OCI-LY7 (cell line): ENCODE results near the gene ITM2C.

Experiments used
- EZH2phosphoT487 ChIP-seq: fragments of 200-600 bp; sonication (generic); IDR thresholded peaks from 2 replicates; pipeline ENCODE4 v1.6.1; 2018; ENCODE audit warnings: low read depth, borderline replicate concordance, mild to moderate bottlenecking, mixed run types, antibody characterized with exemption, low read length, moderate library complexity, mixed read lengths
- TF ChIP-seq, protein P1 (sequence below): fragments of 200-600 bp; sonication (generic); conservative IDR thresholded peaks from 2 replicates; pipeline ENCODE4 v1.5.1; 2014; ENCODE audit warnings: mild to moderate bottlenecking, antibody characterized with exemption, low read length, moderate library complexity, mixed read lengths

DNA sequence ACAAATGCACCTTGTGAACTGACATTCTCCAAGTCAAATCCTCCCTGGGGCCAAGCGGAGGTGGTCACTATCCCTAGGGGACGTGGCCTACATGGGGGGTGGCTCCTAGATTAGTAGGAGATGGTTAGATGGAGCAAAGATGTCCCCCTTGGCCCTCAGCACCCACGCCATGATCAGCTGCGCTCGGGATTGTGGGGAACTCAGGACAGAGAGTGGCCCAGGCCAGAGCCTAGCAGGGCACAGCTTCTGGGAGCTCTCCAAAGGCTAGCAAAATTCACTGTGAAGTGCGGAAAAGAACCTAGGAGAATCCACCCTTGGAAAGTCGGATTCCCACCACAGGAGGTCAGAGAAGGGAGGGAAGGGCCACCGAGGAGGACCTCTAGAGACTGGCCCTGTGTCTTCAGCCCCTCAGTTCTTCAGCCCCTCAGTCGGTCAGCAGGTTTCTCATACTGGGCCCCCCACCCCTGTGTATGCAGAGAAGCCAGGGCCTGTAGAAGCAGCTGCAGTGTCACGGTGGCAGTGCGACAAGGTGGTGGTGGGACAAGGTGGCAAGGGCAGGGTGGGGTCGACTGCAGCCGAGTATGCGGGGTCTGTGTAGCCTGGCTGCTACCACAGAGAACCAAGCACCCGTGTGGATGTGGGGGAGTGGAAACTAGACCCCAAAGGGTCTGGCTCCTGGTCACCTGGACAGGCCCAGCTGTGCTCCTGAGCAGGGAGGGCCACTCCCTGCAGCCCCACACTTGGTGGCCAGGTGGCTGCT is 41.9 kb downstream of the ITM2C start:
- no peak for TF ChIP-seq EZH2phosphoT487
- TF ChIP-seq, protein P1, sequence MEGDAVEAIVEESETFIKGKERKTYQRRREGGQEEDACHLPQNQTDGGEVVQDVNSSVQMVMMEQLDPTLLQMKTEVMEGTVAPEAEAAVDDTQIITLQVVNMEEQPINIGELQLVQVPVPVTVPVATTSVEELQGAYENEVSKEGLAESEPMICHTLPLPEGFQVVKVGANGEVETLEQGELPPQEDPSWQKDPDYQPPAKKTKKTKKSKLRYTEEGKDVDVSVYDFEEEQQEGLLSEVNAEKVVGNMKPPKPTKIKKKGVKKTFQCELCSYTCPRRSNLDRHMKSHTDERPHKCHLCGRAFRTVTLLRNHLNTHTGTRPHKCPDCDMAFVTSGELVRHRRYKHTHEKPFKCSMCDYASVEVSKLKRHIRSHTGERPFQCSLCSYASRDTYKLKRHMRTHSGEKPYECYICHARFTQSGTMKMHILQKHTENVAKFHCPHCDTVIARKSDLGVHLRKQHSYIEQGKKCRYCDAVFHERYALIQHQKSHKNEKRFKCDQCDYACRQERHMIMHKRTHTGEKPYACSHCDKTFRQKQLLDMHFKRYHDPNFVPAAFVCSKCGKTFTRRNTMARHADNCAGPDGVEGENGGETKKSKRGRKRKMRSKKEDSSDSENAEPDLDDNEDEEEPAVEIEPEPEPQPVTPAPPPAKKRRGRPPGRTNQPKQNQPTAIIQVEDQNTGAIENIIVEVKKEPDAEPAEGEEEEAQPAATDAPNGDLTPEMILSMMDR: no peak
